Measurements from ENCODE around the gene RNF220.

RNF220 gene

DNA sequence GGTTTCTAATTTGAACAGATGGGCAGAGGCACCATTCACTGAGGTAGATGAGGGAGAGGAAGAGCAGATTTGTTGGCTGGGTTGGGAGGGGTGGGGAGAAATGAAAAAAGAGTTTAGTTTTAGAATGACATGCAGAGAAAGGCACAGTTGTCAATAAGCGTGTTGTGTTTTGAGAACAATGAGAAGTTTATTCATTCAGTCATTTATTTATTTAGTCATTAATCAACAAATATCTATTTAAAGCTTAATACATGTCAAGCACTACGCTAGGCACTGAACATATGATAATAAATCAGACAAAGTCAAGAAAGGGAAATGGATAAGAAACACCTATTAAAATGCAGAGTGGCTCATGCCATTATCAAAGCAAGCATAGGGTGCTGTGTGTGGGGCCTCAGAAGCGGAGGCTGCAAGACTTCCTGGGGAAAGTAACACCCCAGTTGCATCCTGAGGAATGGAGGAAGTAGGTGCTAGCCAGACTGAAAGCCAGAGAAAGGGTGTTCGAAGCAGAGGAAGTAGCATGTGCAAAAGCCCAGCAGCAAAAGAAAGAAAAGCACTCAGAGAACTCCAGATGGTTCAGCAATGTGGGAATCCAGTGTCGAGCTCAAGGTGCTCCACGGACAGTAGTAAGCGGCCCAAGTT is 114.1 kb downstream of the RNF220 start:
- Histone ChIP-seq H4K12ac (ENCODE audit: low read depth, low read length) (no peak overlapping the region), H2AFZ (ENCODE audit: insufficient read depth, low read length, poor library complexity) (no peak overlapping the region), H2AK5ac (ENCODE audit: low read length) (no peak overlapping the region), H3K36me3 (ENCODE audit: control insufficient read depth in 1 of 2, insufficient read depth in 2 of 2, low read length in 2 of 2) (no peaks in the 10 kb centered on the region), H3K9me3 (ENCODE audit: insufficient read depth, low read depth, low read length) (no peaks in the 10 kb centered on the region), H3K4me3 (ENCODE audit: low read depth, low read length) (no peak overlapping the region), H3K4me1 (ENCODE audit: control insufficient read depth in 1 of 2, insufficient read depth in 2 of 2, low read length in 2 of 2) (peaks cover under 1 to 1% of the 10 kb centered on the region in 2 experiments), H3K9ac (ENCODE audit: low read length) (no peak overlapping the region), H2BK12ac (ENCODE audit: low read length) (no peak overlapping the region), H4K8ac (ENCODE audit: low read depth, low read length) (no peak overlapping the region), H2BK5ac (ENCODE audit: low read depth, low read length, poor library complexity) (no peak overlapping the region), H3K14ac (ENCODE audit: low read length) (no peak overlapping the region), H3K23ac (ENCODE audit: low read length) (no peak overlapping the region), H3K4me2 (ENCODE audit: low read length) (no peak overlapping the region), H4K91ac (ENCODE audit: low read depth, low read length) (no peak overlapping the region), H3K4ac (ENCODE audit: low read depth, low read length) (no peak overlapping the region), H3K27me3 (ENCODE audit: insufficient read depth, low read length) (no peaks in the 10 kb centered on the region), H3K79me2 (ENCODE audit: control insufficient read depth, insufficient read depth, low read length, poor library complexity) (no peaks in the 10 kb centered on the region), H3K27ac (ENCODE audit: low read depth, low read length) (no peak overlapping the region), H2BK120ac (ENCODE audit: insufficient read depth, low read length, poor library complexity) (no peak overlapping the region), H3K18ac (ENCODE audit: low read length) (no peak overlapping the region), H3K79me1 (ENCODE audit: low read length) (no peaks in the 10 kb centered on the region)
- DNase-seq, result no peak
- no CpG with 5 or more reads among the region's 7 CpGs for WGBS (ENCODE audit: extremely low coverage, insufficient coverage, insufficient read length)

DNA sequence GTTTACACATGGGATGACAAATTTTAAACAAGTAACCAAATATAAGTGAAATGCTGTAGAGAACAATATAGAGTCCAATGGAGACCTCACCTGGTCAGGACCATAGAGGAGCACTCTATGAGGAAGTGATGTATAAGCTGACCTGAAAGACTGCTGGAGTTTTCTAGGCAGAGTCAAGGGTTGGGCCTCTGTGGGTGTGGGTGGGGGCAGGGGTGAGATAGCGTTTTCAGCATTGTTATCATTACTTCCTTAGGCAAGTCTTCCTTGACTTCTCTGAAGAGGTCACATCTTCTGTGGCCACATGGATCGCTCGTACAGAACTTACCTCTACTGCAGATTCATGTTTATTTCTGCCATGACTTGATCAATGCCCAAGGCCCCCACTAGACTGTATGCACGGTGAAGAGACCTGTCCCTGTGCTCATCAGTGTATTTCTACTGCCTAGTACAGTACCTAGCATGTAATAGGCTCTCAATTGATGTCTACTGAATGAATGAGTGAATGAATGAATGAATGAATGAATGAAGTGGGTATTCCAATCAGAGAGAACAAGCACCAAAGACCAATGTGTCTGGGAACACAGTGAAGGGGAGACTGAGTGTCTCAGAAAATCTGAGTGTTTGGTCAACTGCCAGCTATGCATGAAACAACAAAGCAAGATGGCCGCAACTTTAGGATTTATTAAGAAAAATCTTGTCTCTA is 116.5 kb downstream of the RNF220 start:
- DNase-seq, result no peak
- Histone ChIP-seq H3K9me3 (ENCODE audit: insufficient read depth, low read depth, low read length) (no peaks in the 10 kb centered on the region), H3K79me2 (ENCODE audit: control insufficient read depth, insufficient read depth, low read length, poor library complexity) (no peaks in the 10 kb centered on the region), H3K14ac (ENCODE audit: low read length) (no peak overlapping the region), H3K36me3 (ENCODE audit: control insufficient read depth in 1 of 2, insufficient read depth in 2 of 2, low read length in 2 of 2) (no peaks in the 10 kb centered on the region), H2AK5ac (ENCODE audit: low read length) (no peak overlapping the region), H3K79me1 (ENCODE audit: low read length) (no peaks in the 10 kb centered on the region), H2BK12ac (ENCODE audit: low read length) (no peak overlapping the region), H4K12ac (ENCODE audit: low read depth, low read length) (no peak overlapping the region), H4K8ac (ENCODE audit: low read depth, low read length) (no peak overlapping the region), H2BK5ac (ENCODE audit: low read depth, low read length, poor library complexity) (no peak overlapping the region), H3K27ac (ENCODE audit: low read depth, low read length) (no peak overlapping the region), H3K4ac (ENCODE audit: low read depth, low read length) (no peak overlapping the region), H3K4me1 (ENCODE audit: control insufficient read depth in 1 of 2, insufficient read depth in 2 of 2, low read length in 2 of 2) (peaks cover 3% of the 10 kb centered on the region in 2 experiments), H3K18ac (ENCODE audit: low read length) (no peak overlapping the region), H3K9ac (ENCODE audit: low read length) (no peak overlapping the region), H4K91ac (ENCODE audit: low read depth, low read length) (no peak overlapping the region), H3K4me2 (ENCODE audit: low read length) (no peak overlapping the region), H3K27me3 (ENCODE audit: insufficient read depth, low read length) (no peaks in the 10 kb centered on the region), H3K4me3 (ENCODE audit: low read depth, low read length) (no peak overlapping the region), H3K23ac (ENCODE audit: low read length) (no peak overlapping the region), H2BK120ac (ENCODE audit: insufficient read depth, low read length, poor library complexity) (no peak overlapping the region), H2AFZ (ENCODE audit: insufficient read depth, low read length, poor library complexity) (no peak overlapping the region)
- WGBS (ENCODE audit: extremely low coverage, insufficient coverage, insufficient read length), result no CpG with 5 or more reads among the region's 5 CpGs

DNA sequence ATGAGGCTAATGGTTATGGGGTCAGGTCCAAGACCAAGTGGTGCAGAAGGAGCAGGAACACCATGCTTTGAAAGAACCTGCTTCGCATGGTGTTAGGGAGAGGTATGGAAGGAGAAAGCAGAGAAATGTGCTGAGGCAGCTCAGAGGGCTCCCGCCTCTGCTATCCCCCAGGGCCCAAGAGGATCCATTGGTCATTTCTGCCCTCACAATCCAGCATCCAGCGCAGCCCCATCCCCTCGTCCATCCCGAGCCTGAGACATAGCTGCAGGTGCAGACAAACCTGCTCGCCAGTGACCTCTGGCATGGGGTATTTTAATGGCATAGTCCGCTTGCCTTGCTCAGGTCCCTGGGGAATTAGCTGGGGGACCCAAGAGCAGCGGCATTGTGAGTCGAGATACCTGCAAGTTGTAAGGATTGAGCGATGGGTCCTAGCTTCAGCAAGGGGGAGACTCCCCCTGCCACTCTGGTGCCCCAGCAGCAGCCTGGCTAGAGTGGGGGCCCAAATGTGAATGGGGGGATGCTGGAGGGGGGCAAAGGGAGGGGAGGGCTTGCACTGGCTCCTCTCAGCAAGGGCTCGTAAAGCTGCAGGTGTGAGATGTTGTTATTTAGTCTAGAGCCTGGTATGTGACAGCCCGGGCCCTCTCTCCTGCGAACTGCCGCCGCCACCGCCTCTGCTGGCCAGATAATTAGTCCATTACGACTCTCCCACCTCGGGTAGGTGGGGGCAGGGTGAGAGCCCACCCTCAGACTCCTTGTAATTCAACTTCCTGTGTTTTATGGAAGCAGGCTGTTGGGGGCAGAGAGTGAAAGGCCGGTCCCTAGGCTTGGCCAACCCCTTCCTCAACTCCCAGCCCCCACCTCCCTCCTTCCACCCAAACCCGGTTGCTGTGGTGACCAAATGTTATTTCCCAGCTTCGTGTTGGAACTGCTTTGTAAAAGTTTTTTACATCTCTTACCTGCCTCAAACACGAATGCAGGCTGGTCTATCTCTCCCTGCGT is 118.8 kb downstream of the RNF220 start:
- Histone ChIP-seq H3K79me2 (ENCODE audit: control insufficient read depth, insufficient read depth, low read length, poor library complexity) (no peaks in the 10 kb centered on the region), H2BK5ac (ENCODE audit: low read depth, low read length, poor library complexity) (no peak overlapping the region), H2AK5ac (ENCODE audit: low read length) (no peak overlapping the region), H2BK12ac (ENCODE audit: low read length) (no peak overlapping the region), H3K4ac (ENCODE audit: low read depth, low read length) (no peak overlapping the region), H3K9me3 (ENCODE audit: insufficient read depth, low read depth, low read length) (no peaks in the 10 kb centered on the region), H3K18ac (ENCODE audit: low read length) (no peak overlapping the region), H3K27ac (ENCODE audit: low read depth, low read length) (no peak overlapping the region), H3K36me3 (ENCODE audit: control insufficient read depth in 1 of 2, insufficient read depth in 2 of 2, low read length in 2 of 2) (no peaks in the 10 kb centered on the region), H3K4me1 (ENCODE audit: control insufficient read depth in 1 of 2, insufficient read depth in 2 of 2, low read length in 2 of 2) (peaks cover 3% of the 10 kb centered on the region in 2 experiments), H3K4me2 (ENCODE audit: low read length) (peak overlapping the region; percentile 53), H2AFZ (ENCODE audit: insufficient read depth, low read length, poor library complexity) (no peak overlapping the region), H2BK120ac (ENCODE audit: insufficient read depth, low read length, poor library complexity) (no peak overlapping the region), H3K27me3 (ENCODE audit: insufficient read depth, low read length) (no peaks in the 10 kb centered on the region), H4K12ac (ENCODE audit: low read depth, low read length) (no peak overlapping the region), H3K4me3 (ENCODE audit: low read depth, low read length) (no peak overlapping the region), H3K79me1 (ENCODE audit: low read length) (no peaks in the 10 kb centered on the region), H3K9ac (ENCODE audit: low read length) (no peak overlapping the region), H4K91ac (ENCODE audit: low read depth, low read length) (no peak overlapping the region), H3K14ac (ENCODE audit: low read length) (no peak overlapping the region), H3K23ac (ENCODE audit: low read length) (no peak overlapping the region), H4K8ac (ENCODE audit: low read depth, low read length) (no peak overlapping the region)
- DNase-seq, result no peak
- WGBS (ENCODE audit: extremely low coverage, insufficient coverage, insufficient read length), result no CpG with 5 or more reads among the region's 23 CpGs

DNA sequence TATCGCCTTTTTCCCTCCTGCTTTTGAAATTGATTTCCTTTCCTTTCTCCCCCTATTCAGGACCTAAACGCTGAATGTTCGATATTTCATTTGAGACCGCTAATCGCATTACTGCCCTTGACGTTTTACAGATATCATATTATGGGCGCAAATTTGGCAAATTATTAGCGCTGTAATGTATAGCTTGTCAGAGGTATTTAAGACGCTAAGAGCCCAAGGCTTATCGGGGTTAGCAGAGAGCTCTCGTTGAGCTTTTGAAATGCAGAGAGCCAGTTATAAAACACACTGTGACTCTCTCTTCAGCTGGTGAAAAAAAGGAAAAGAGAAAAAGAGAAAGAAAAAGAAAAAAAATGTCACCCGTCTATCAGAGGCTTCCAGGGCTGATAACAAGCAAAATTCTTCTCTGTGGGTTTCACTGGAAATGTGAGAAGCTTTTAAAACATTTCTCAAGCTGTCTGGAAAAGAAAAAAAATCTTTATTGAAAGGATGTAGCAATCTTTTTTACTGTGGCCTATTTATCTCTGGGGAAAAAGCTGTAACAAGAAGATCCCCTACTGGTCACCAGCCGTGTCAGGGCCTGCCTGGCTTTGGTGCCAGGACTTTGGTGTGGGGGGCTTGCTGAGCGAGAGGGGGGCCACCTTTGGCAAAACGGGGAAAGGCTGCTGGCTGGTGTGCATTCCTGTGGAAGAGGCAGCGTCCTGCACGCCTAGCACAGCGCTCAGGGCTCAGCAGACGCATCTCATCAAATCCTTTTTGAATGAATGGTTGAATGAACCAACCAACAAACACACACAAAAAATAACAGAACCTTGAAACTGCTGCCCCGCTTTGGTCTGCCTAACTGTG is 119.8 kb downstream of the RNF220 start:
- Histone ChIP-seq H2BK12ac (ENCODE audit: low read length) (no peak overlapping the region), H3K4me2 (ENCODE audit: low read length) (peak overlapping the region; percentile 53), H2BK120ac (ENCODE audit: insufficient read depth, low read length, poor library complexity) (no peak overlapping the region), H3K9me3 (ENCODE audit: insufficient read depth, low read depth, low read length) (no peaks in the 10 kb centered on the region), H3K9ac (ENCODE audit: low read length) (no peak overlapping the region), H3K27ac (ENCODE audit: low read depth, low read length) (no peak overlapping the region), H3K79me1 (ENCODE audit: low read length) (no peaks in the 10 kb centered on the region), H2AFZ (ENCODE audit: insufficient read depth, low read length, poor library complexity) (no peak overlapping the region), H3K36me3 (ENCODE audit: control insufficient read depth in 1 of 2, insufficient read depth in 2 of 2, low read length in 2 of 2) (no peaks in the 10 kb centered on the region), H4K8ac (ENCODE audit: low read depth, low read length) (no peak overlapping the region), H2AK5ac (ENCODE audit: low read length) (no peak overlapping the region), H3K4me3 (ENCODE audit: low read depth, low read length) (no peak overlapping the region), H4K91ac (ENCODE audit: low read depth, low read length) (no peak overlapping the region), H4K12ac (ENCODE audit: low read depth, low read length) (no peak overlapping the region), H3K14ac (ENCODE audit: low read length) (no peak overlapping the region), H3K18ac (ENCODE audit: low read length) (no peak overlapping the region), H3K79me2 (ENCODE audit: control insufficient read depth, insufficient read depth, low read length, poor library complexity) (no peaks in the 10 kb centered on the region), H2BK5ac (ENCODE audit: low read depth, low read length, poor library complexity) (no peak overlapping the region), H3K27me3 (ENCODE audit: insufficient read depth, low read length) (no peaks in the 10 kb centered on the region), H3K4me1 (ENCODE audit: control insufficient read depth in 1 of 2, insufficient read depth in 2 of 2, low read length in 2 of 2) (peaks cover 3% of the 10 kb centered on the region in 2 experiments), H3K23ac (ENCODE audit: low read length) (no peak overlapping the region), H3K4ac (ENCODE audit: low read depth, low read length) (no peak overlapping the region)
- DNase-seq, result no peak
- WGBS (ENCODE audit: extremely low coverage, insufficient coverage, insufficient read length), result no CpG with 5 or more reads among the region's 20 CpGs

All from trophoblast cell (in vitro differentiated cells and primary cell).